IPS-18a (cell line): Measurements from ENCODE around the gene LDHAL6A.
"Not testable (repeated sequence)": the region's sequence is repeated elsewhere in the genome, so short reads cannot be mapped to it uniquely, and the experiment has no call there.

Experiments used
- H3K27ac ChIP-seq: one replicate; pipeline ENCODE4 v1.5.1; 2013; ENCODE audit warnings: low read length
- H3K27me3 ChIP-seq: one replicate; pipeline ENCODE4 v1.6.1; 2013; ENCODE audit warnings: mild to moderate bottlenecking, low read length; ENCODE audit not compliant: control insufficient read depth, insufficient read depth
- H3K36me3 ChIP-seq: one replicate; pipeline ENCODE4 v1.6.1; 2013; ENCODE audit warnings: low read depth, low read length; ENCODE audit not compliant: control insufficient read depth
- H3K4me1 ChIP-seq: one replicate; pipeline ENCODE4 v1.6.1; 2013; ENCODE audit warnings: low read depth, low read length; ENCODE audit not compliant: control insufficient read depth
- H3K4me3 ChIP-seq: one replicate; pipeline ENCODE4 v1.5.1; 2013; ENCODE audit warnings: low read length
- H3K9ac ChIP-seq: one replicate; pipeline ENCODE4 v1.6.1; 2013; ENCODE audit warnings: mild to moderate bottlenecking, low read length, moderate library complexity
- H3K9me3 ChIP-seq: one replicate; pipeline ENCODE4 v1.6.1; 2013; ENCODE audit warnings: low read depth, low read length; ENCODE audit not compliant: control insufficient read depth

Gene LDHAL6A

GRCh38 chr11:18455686-18456372, at the start of gene LDHAL6A:
LDHAL6A (plus strand) TSS chr11:18455856; CDS start chr11:18456681, 825 bp downstream.
- Histone ChIP-seq H3K4me1 (no peaks in the 10 kb centered on the region), H3K27ac (no peak within 1 kb of the TSS), H3K9me3 (no peaks in the 10 kb centered on the region), H3K4me3 (no peak within 1 kb of the TSS), H3K36me3 (no peaks in the 10 kb centered on the region), H3K9ac (no peak within 1 kb of the TSS), H3K27me3 (no peaks in the 10 kb centered on the region)

- H3K36me3 ChIP-seq = peaks cover 43% of the 10 kb centered on the region
- not testable (repeated sequence) for H3K27me3 ChIP-seq, H3K9me3 ChIP-seq, H3K4me1 ChIP-seq, H3K27ac ChIP-seq, H3K9ac ChIP-seq, H3K4me3 ChIP-seq
Observed at GRCh38 chr11:18407400-18407799, 48.3 kb upstream of the LDHAL6A start.

- H3K9ac ChIP-seq = no peak overlapping the region
- H3K4me1 ChIP-seq = no peaks in the 10 kb centered on the region
- peaks cover 30% of the 10 kb centered on the region for H3K36me3 ChIP-seq
- H3K27me3 ChIP-seq = peaks cover 9% of the 10 kb centered on the region
- H3K27ac ChIP-seq = no peak overlapping the region
- no peaks in the 10 kb centered on the region for H3K9me3 ChIP-seq
- no peak overlapping the region for H3K4me3 ChIP-seq
Observed at GRCh38 chr11:18408558-18409291, 46.9 kb upstream of the LDHAL6A start.

GRCh38 chr11:18416459-18416858, 39.2 kb upstream of the LDHAL6A start:
- Histone ChIP-seq H3K9me3 (no peaks in the 10 kb centered on the region), H3K27me3 (peaks cover 9% of the 10 kb centered on the region), H3K4me3 (no peak overlapping the region), H3K27ac (no peak overlapping the region), H3K36me3 (no peaks in the 10 kb centered on the region), H3K9ac (no peak overlapping the region), H3K4me1 (no peaks in the 10 kb centered on the region)

GRCh38 chr11:18419040-18419439, 36.6 kb upstream of the LDHAL6A start:
- no peaks in the 10 kb centered on the region for H3K36me3 ChIP-seq
- H3K9ac ChIP-seq = no peak overlapping the region
- no peak overlapping the region for H3K4me3 ChIP-seq
- H3K4me1 ChIP-seq = no peaks in the 10 kb centered on the region
- H3K27me3 ChIP-seq = no peaks in the 10 kb centered on the region
- H3K9me3 ChIP-seq = no peaks in the 10 kb centered on the region
- H3K27ac ChIP-seq = no peak overlapping the region

GRCh38 chr11:18420067-18420466, 35.6 kb upstream of the LDHAL6A start:
- Histone ChIP-seq H3K4me1 (no peaks in the 10 kb centered on the region), H3K27ac (no peak overlapping the region), H3K9ac (no peak overlapping the region), H3K27me3 (no peaks in the 10 kb centered on the region), H3K4me3 (no peak overlapping the region), H3K9me3 (no peaks in the 10 kb centered on the region), H3K36me3 (no peaks in the 10 kb centered on the region)

- Histone ChIP-seq H3K9me3 (no peaks in the 10 kb centered on the region), H3K36me3 (no peaks in the 10 kb centered on the region), H3K27me3 (no peaks in the 10 kb centered on the region), H3K4me3 (no peak overlapping the region), H3K27ac (no peak overlapping the region), H3K4me1 (no peaks in the 10 kb centered on the region), H3K9ac (no peak overlapping the region)
Observed at GRCh38 chr11:18427240-18427639, 28.4 kb upstream of the LDHAL6A start.

- no peaks in the 10 kb centered on the region for H3K9me3 ChIP-seq
- H3K36me3 ChIP-seq = no peaks in the 10 kb centered on the region
- H3K4me1 ChIP-seq = no peaks in the 10 kb centered on the region
- no peaks in the 10 kb centered on the region for H3K27me3 ChIP-seq
- H3K27ac ChIP-seq = no peak overlapping the region
- H3K4me3 ChIP-seq = no peak overlapping the region
- no peak overlapping the region for H3K9ac ChIP-seq
Observed at GRCh38 chr11:18429332-18429731, 26.3 kb upstream of the LDHAL6A start.

- Histone ChIP-seq H3K4me1 (no peaks in the 10 kb centered on the region), H3K27ac (no peak overlapping the region), H3K4me3 (no peak overlapping the region)
Observed at GRCh38 chr11:18438691-18439090, 17.0 kb upstream of the LDHAL6A start.

GRCh38 chr11:18449251-18449650, 6.4 kb upstream of the LDHAL6A start:
- no peaks in the 10 kb centered on the region for H3K4me1 ChIP-seq
- no peak overlapping the region for H3K27ac ChIP-seq
- H3K9ac ChIP-seq = no peak overlapping the region
- H3K9me3 ChIP-seq = no peaks in the 10 kb centered on the region
- H3K36me3 ChIP-seq = no peaks in the 10 kb centered on the region
- H3K4me3 ChIP-seq = no peak overlapping the region
- H3K27me3 ChIP-seq = no peaks in the 10 kb centered on the region

More at GRCh38 chr11:18438691-18439090, 17.0 kb upstream of the LDHAL6A start:
- no peak overlapping the region for H3K9ac ChIP-seq
- H3K36me3 ChIP-seq = no peaks in the 10 kb centered on the region
- no peaks in the 10 kb centered on the region for H3K9me3 ChIP-seq
- H3K27me3 ChIP-seq = no peaks in the 10 kb centered on the region

GRCh38 chr11:18452927-18453326, 2.7 kb upstream of the LDHAL6A start:
- H3K9me3 ChIP-seq = no peaks in the 10 kb centered on the region
- H3K4me1 ChIP-seq = no peaks in the 10 kb centered on the region
- no peaks in the 10 kb centered on the region for H3K27me3 ChIP-seq
- H3K27ac ChIP-seq = no peak overlapping the region
- no peak overlapping the region for H3K9ac ChIP-seq
- no peak overlapping the region for H3K4me3 ChIP-seq
- H3K36me3 ChIP-seq = no peaks in the 10 kb centered on the region

GRCh38 chr11:18457450-18457849, 1.8 kb downstream of the LDHAL6A start:
- no peaks in the 10 kb centered on the region for H3K9me3 ChIP-seq
- no peaks in the 10 kb centered on the region for H3K27me3 ChIP-seq
- H3K4me1 ChIP-seq = no peaks in the 10 kb centered on the region
- no peaks in the 10 kb centered on the region for H3K36me3 ChIP-seq
- H3K9ac ChIP-seq = no peak overlapping the region
- H3K4me3 ChIP-seq = no peak overlapping the region
- H3K27ac ChIP-seq = no peak overlapping the region
